PC-3 (cell line): Measurements from ENCODE around the gene ZBTB7C.

Source experiments
- EZH2phosphoT487 ChIP-seq: fragments of 300-600 bp; sonication (generic); IDR thresholded peaks from 2 replicates; pipeline ENCODE4 v1.6.1; 2018; ENCODE audit warnings: mild to moderate bottlenecking, antibody characterized with exemption, low read length, borderline replicate concordance
- TF ChIP-seq, protein P1 (sequence below): fragments of 300-600 bp; sonication (generic); conservative IDR thresholded peaks from 2 replicates; pipeline ENCODE4 v1.5.1; 2017; ENCODE audit warnings: antibody characterized with exemption, low read depth, mild to moderate bottlenecking, low read length

DNA sequence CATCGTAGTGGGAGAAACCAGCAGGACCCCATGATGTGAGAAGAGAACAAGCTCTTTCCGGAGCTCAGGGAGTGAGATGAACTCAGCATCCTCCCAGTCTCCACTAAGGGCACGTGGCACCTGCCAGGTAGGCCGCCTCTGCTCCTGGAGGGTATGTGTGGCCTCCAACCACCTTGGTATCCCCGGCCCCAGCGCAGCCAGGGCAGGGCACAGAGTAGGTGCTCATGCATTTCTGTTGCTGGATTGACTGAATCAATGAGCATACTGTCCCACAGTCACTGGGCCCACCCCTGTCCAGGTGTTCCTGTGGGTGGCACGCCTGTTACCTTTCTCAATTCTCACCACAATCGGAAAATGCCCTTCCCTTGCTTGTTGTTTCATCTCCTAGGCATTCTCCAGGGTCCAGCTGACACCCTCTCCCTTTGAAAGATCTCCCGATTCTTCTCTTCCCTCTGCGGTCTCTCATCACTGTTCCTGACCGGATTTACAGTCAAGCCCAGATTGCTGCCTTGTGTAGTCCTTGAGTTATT is 340.2 kb downstream of the ZBTB7C start:
- TF ChIP-seq, protein P1, sequence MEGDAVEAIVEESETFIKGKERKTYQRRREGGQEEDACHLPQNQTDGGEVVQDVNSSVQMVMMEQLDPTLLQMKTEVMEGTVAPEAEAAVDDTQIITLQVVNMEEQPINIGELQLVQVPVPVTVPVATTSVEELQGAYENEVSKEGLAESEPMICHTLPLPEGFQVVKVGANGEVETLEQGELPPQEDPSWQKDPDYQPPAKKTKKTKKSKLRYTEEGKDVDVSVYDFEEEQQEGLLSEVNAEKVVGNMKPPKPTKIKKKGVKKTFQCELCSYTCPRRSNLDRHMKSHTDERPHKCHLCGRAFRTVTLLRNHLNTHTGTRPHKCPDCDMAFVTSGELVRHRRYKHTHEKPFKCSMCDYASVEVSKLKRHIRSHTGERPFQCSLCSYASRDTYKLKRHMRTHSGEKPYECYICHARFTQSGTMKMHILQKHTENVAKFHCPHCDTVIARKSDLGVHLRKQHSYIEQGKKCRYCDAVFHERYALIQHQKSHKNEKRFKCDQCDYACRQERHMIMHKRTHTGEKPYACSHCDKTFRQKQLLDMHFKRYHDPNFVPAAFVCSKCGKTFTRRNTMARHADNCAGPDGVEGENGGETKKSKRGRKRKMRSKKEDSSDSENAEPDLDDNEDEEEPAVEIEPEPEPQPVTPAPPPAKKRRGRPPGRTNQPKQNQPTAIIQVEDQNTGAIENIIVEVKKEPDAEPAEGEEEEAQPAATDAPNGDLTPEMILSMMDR = no peak
- TF ChIP-seq EZH2phosphoT487 = no peak
